GM13977 (cell line): ENCODE results near the gene SPG21.

Source experiments
- DNase-seq: peaks from one replicate; pipeline ENCODE4 v3.0.0; 2012; ENCODE audit warnings: low spot score
- in situ Hi-C: fragments of 300-500 bp; cut with MboI; formaldehyde crosslinking; loops from one replicate; pipeline ENCODE4 v1.12.0; 2022; ENCODE audit warnings: low sequenced_read_pairs, low pct_unique_long_range_greater_than_20kb, mixed read lengths, inconsistent platforms; ENCODE audit not compliant: unreplicated experiment
- TF ChIP-seq, protein P1 (sequence below): IDR thresholded peaks from 2 replicates; pipeline ENCODE4 v1.5.1; 2012; ENCODE audit warnings: mild to moderate bottlenecking, control low read depth; ENCODE audit not compliant: insufficient read depth; ENCODE audit errors: extremely low read depth, missing control alignments

Gene SPG21

DNA sequence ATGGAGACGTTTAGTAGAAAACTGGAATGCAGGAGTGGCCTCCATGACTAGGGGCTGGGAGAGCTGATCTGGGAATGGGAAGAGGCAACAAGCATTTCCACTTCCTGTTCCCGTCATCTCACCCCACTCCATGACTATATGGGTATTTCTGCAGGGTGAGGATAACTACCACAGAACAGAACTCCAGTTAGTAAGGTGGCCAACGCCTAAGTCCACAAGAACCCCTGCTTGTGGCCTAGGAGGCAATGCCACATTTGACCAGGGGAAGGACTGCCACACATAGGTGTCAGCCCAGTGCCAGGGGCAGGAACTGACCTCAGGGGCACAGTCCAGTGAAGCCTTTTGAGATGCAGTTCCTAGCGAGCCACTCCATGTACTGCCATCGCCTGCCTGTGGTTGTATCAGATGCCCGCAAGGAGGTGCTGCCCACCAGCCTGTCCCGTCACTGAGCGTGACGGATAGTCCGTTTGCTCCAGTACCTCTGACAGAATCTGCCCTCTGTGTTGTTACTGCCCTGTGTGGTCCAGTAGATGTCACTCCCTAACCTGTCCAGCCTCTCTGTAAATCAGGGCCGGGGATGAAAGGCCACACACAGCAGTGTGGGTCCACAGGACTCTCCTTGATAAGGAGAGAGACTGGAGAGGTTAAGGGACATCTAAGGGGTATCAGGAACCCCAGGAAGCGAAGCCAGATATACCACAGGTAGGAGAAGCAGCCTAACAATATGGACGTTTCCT is 43.3 kb upstream of the SPG21 start:
- DNase-seq: no peak
- TF ChIP-seq, protein P1, sequence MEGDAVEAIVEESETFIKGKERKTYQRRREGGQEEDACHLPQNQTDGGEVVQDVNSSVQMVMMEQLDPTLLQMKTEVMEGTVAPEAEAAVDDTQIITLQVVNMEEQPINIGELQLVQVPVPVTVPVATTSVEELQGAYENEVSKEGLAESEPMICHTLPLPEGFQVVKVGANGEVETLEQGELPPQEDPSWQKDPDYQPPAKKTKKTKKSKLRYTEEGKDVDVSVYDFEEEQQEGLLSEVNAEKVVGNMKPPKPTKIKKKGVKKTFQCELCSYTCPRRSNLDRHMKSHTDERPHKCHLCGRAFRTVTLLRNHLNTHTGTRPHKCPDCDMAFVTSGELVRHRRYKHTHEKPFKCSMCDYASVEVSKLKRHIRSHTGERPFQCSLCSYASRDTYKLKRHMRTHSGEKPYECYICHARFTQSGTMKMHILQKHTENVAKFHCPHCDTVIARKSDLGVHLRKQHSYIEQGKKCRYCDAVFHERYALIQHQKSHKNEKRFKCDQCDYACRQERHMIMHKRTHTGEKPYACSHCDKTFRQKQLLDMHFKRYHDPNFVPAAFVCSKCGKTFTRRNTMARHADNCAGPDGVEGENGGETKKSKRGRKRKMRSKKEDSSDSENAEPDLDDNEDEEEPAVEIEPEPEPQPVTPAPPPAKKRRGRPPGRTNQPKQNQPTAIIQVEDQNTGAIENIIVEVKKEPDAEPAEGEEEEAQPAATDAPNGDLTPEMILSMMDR: peak; percentile 50
- in situ Hi-C loops: no loop called here

DNA sequence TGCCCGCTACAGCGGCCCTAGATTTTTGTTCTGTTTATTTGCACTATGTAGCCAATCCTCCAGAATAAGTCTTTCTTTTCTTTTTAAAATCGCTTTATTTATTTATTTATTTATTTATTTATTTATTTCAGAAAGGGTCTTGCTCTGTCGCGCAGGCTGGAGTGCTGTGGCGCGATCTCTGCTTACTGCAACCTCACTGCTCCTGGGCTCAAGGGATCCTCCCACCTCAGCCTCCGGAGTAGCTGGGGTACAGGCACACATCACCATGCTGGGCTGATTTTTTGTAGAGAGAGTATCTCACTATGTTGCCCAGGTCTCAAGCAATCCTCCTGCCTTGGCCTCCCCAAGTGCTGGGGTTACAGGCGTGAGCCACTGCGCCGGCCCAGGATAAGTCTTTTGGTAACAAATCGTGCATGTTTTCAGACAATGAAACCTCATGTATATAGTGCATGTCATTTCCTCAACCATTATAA is 40.1 kb upstream of the SPG21 start:
- no peak for DNase-seq
- TF ChIP-seq, protein P1: no peak
- in situ Hi-C loops: no loop called here

DNA sequence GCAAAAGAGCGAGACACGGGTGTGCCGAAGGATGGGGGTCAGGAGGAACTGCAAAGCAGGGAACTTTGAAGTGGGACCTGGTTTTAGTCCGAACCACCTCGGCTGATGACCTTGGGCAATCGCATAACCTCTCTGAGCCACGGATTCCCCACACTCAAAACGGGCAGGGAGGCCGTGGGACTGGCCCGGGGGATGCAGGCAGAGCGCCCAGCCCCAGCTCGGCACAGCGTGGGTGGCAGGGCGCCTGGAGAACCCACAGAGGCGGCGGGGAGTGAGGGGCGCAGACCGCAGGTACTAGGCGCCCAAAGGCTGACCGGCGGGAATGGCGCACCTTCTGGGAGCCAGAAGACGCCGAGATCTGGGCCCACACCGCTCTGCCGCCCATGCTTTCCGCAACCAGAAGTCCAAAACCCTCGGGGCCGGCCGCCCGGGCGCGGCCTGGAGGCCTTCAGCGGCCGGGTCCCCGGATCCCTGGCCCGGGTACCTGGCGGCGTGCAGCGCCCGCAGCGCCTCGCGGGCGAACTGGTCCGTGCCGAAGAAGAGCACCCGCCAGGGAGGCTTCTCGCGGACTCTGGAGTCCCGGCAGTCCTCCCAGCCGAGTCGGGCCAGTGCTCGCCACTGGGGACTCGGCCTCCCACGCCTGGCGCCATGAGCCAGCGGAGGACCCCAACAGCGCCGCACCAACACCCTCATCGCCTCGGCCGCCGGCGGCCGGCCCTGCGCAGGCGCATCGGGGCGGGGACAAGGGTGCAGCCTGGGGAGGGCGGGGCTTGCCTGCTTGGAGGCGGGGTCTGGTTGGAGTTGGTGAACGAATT is 39.4 kb upstream of the SPG21 start, which contains the start of gene MTFMT:
MTFMT (minus strand) TSS at position 719 of the 815 bp plus-strand sequence; CDS start at position 693, 26 bp downstream.
- TF ChIP-seq, protein P1: no peak
- in situ Hi-C loops: no loop called here
- DNase-seq: peak; percentile 98

DNA sequence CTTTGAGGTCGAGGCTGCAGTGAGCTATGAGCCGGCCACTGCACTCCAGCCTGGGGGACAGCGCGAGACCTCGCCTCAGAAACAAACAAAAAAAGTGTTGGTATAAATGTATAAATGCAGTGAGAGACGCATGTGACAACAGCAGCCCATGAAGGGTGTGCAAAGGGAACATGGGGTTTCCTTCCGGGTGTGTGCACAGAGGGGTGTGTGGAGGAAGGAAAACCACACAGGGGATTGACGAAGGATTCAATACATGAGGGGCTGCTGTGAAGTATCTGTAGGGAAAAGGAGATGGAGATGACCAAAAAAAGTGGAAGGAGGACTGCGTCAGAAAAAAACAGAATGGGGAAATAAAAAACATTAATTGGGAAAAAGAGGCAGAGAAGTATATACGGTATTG is 38.6 kb upstream of the SPG21 start:
- TF ChIP-seq, protein P1: no peak
- no peak for DNase-seq
- in situ Hi-C loops: no loop called here

DNA sequence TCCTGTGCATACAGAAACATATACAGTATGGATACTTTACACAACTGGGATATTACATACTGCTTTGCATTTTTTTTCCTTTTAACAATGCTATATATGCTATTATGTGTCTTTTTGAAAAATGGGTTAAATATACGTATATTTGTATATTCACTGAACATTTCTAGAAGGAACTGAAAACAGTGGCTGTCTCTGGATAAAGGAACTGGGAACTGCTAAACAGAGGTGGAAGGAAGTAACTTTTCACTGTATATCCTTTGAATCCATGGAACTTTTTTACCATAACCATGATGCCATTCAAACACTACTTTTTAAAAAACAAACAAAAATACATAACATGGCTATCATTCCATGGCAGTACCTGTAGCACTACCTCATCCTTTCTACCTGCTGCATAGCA is 37.9 kb upstream of the SPG21 start:
- TF ChIP-seq, protein P1: no peak
- DNase-seq: no peak
- in situ Hi-C loops: no loop called here

DNA sequence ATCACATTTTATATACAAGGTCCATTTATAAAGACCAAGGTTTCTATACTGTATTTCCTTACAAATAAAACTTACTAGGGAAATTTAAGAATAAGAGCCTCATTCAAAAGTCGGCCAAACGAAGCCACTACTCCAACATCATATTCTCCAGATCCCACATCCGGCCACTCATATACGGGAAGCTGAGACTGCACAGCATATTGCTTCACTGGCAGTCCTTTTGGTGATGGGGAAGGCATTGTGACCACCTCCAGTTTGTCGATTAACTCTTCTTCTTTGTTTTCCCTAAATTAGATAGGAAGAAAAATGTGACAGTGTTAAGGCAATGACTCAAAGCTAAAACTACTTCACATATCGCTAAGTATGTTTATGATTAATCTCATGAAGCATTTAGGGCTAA is 37.0 kb upstream of the SPG21 start:
- in situ Hi-C loops: no loop called here
- TF ChIP-seq, protein P1: no peak
- DNase-seq: no peak
